Hematopoietic multipotent progenitor cell treated with erythropoietin and hydrocortisone succinate and interleukin-3 and kit ligand, for 8 days (in vitro differentiated cells): ENCODE data around the gene SON.
A peak's percentile ranks its signal among the peaks of the same experiment; 100 is the strongest.
"Not testable (repeated sequence)": the region's sequence is repeated elsewhere in the genome, so short reads cannot be mapped to it uniquely, and the experiment has no call there.

Experiments
- DNase-seq: peaks from one replicate; pipeline ENCODE4 v3.0.0-alpha.2; 2015

SON gene, protein sequence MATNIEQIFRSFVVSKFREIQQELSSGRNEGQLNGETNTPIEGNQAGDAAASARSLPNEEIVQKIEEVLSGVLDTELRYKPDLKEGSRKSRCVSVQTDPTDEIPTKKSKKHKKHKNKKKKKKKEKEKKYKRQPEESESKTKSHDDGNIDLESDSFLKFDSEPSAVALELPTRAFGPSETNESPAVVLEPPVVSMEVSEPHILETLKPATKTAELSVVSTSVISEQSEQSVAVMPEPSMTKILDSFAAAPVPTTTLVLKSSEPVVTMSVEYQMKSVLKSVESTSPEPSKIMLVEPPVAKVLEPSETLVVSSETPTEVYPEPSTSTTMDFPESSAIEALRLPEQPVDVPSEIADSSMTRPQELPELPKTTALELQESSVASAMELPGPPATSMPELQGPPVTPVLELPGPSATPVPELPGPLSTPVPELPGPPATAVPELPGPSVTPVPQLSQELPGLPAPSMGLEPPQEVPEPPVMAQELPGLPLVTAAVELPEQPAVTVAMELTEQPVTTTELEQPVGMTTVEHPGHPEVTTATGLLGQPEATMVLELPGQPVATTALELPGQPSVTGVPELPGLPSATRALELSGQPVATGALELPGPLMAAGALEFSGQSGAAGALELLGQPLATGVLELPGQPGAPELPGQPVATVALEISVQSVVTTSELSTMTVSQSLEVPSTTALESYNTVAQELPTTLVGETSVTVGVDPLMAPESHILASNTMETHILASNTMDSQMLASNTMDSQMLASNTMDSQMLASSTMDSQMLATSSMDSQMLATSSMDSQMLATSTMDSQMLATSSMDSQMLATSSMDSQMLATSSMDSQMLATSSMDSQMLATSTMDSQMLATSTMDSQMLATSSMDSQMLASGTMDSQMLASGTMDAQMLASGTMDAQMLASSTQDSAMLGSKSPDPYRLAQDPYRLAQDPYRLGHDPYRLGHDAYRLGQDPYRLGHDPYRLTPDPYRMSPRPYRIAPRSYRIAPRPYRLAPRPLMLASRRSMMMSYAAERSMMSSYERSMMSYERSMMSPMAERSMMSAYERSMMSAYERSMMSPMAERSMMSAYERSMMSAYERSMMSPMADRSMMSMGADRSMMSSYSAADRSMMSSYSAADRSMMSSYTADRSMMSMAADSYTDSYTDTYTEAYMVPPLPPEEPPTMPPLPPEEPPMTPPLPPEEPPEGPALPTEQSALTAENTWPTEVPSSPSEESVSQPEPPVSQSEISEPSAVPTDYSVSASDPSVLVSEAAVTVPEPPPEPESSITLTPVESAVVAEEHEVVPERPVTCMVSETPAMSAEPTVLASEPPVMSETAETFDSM (N-terminal part only)

DNA sequence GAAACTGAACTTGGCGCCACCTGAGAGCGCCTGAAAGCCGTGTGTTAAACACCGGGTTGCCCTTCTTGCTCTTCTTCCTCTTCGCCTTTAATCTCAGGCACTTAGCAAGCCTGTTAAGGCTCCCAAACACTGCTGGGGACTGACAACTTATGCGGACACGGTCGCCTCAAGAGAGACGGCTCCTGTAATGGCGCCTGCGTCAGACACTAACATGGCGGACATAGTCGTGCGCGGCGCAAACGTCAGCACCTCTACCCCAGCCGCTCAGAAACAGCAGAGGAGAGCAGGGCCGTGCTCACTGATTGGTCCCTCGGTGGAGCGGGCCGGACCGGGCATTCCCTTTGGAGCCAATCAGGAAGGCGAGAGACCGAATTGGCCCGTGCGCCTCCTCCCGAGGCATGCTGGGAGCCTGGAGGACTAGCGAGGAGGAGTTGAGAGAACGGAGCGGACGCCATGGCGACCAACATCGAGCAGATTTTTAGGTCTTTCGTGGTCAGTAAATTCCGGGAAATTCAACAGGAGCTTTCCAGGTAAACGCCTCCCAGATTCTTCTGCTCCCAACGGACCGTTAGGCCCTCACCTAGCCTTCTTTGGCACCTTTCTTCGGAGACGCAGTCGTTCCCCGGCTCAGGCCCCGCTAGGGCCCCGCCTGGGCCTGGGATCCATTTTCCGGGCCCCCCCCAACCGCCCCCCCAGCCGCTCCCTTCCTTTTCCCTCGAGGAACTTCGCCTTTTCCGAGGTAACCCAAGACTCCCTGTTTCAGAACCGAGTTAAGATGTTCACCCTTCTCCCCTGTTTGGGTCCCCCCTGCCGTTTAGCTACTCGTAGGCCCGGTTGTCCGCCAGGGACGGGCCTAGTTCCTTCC lies at the start of gene SON:
TSS of gene SON (plus strand) at position 399 of the 865 bp plus-strand sequence. CDS start at position 454, 55 bp downstream.
- DNase-seq = peak; percentile 99

DNA sequence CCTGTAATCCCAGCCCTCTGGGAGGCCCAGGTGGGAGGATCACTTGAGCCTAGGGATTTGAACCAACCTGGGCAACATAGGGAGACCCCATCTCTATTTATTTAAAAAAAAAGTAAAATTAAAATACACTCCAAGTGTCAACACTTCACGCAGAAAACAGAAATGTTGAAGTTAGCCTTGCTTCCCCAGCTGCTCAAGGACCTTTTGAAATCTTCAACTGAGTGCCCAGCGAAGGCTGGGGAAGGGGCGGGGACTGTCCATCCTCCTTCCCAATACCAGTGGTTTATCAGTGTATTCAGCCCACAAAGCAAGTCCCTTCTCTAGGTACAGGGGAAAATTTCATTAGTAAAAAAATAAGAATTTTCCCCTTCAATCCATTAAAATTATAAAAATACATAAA lies 49.1 kb upstream of the SON start:
- no peak for DNase-seq

DNA sequence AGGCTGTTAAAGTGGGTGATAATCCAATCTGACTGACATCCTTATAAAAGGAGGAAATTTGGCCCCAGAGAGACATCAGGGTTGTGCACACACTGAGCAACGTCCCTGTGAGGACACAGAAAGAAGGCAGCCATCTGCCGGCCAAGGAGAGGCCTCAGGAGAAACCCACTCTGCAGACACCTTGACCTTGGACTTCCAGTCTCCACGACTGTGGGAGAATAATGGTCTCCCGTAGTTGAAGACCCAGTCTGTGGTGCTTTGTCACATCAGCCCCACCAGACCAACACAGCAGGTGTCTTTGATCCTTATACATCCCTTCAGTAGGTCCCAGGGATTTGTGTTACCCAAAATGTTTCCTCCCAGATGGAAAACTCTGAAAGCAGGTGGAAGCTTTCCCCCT lies 47.1 kb upstream of the SON start:
- no peak for DNase-seq

DNA sequence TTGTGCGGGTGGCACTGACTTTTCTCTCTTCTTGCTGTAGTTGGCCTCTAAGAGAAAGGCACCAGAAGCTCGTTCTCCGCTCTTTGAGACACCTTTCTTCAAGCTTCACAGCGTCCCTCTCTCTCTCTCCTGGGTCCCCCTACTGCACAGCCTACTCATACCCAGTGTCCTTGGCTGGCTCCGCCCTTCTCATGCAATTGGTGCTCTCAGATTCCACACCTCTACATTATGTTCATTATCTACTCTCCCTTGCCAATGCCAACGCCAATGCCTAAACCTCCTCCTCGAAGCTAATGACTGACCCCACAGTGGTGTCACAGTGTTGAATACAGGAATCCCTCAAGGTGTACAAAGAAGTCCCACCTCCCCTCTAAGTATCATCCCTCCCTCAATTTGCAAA lies 46.5 kb upstream of the SON start:
- DNase-seq = peak; percentile 31

DNA sequence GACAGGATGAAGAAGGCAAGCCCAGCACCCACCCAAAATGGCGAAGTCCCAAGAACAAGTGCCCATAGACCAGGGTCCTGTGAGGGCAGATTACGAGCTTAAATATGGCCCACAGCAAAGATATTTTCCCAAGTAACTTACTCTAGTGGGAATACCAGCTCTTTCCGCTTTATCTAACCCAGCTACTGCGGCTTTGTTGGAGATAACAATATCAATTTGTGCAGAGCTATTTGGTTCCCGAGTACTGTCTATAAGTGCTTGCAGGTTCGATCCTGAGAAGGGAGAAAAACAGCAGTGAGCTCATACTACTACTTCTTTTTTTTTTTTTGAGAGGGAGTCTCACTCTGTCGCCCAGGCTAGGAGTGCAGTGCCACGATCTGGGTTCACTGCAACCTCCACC lies 37.0 kb upstream of the SON start:
- DNase-seq = peak; percentile 80

DNA sequence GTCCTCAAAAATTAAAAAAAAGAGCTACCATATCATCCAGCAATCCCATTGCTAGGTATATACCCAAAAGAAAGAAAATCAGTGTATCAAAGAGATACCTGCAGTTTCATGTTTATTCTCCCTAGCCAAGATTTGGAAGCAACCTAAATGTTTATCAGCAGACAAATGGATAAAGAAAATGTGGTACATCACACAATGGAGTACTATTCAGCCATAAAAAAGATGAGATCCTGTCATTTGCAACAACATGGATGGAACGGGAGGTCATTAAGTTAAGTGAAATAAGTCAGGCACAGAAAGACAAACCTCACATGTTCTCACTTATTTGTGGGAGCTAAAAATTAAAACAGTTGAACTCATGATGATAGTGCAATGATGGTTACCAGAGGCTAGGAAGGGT lies 35.8 kb upstream of the SON start:
- not testable (repeated sequence) for DNase-seq

DNA sequence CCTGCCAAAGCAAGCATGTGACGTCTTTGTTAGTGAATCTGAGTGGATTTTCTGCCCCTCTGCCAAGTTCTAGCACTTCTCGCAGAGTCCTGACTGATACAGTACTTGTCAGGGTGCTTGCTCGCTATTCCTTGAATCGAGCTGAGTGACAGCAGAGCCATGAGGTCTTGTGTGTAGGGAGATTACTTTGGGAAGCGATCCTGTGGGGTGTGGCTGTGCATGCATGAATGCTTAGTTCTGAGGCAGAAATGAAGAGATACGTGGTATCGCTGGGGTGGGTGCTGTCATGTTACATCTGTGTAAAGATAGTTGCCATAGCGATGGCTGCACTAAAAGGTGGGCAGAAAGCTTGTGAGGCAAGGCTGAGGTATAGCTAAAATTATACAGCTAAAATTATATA lies 32.0 kb upstream of the SON start:
- DNase-seq = peak; percentile 93

DNA sequence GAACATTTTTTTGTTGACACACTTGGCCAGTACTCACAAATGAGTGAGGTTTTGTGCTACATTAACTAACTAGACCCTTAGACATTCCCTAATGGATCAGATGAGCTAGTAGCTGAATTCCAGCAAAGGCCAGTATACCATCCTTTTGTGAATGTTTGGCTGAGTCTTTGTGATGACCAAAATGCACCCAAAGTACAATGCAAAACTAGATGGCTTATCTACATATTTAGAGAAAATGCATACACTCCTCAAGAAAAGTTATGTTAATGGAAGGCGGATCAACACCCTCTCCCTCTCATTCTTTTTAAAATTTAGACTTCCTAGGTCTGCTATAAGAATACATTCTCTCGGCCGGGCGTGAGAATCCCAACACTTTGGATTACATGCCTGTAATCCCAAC lies 31.2 kb upstream of the SON start:
- no peak for DNase-seq

DNA sequence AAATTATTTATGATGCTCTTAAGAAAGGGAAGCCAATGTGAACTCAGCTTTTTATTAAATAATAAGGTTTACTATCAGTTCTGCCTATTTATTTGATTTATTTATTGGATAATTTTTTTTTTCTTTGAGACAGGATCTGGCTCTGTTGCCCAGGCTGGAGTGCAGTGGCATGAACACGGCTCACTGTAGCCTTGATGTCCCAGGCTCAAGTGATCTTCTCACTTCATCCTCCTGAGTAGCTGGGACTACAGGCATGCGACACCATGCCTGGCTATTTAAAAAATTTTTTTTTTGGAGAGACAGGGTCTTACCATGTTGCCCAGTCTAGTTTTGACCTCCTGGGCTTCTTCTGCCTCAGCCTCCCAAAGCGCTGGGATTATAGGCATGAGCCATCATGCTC lies 30.4 kb upstream of the SON start:
- no peak for DNase-seq

DNA sequence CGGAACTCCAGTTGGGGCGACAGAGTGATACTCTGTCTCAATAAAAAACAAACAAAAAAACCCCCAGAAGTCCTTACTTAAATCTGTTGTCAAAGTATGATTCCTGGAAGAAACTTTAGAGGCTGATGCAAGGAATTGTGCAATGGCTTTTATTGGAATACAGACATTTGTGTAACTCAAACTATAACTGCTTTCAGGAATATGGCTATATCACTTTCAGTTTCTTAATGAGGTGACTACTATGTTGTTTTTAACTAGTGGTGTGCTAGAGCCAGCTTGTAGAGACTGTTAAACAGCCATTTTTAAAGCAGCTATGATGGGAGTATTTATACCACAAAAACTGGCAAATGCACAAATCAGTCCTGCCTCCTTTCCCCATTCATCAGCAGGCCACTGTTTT lies 28.6 kb upstream of the SON start:
- DNase-seq = no peak

DNA sequence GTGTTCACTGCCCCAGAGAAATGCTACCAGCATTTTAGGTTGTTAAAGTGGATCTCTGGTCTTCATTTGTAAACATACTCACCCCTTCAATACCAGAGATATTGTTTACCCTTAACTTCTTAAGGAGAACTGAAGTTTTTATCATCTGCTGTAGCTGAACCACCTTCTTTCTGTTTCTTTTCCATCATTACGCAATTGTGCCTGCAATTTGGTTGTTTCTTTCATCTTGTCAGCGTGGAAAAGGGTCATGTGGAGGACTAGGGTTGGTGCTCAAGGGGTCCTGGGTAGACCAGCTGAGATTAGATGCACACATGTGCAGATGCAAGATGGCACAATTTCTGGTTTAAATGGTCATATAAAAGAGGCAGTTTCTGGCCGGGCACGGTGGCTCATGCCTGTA lies 23.9 kb upstream of the SON start:
- no peak for DNase-seq

DNA sequence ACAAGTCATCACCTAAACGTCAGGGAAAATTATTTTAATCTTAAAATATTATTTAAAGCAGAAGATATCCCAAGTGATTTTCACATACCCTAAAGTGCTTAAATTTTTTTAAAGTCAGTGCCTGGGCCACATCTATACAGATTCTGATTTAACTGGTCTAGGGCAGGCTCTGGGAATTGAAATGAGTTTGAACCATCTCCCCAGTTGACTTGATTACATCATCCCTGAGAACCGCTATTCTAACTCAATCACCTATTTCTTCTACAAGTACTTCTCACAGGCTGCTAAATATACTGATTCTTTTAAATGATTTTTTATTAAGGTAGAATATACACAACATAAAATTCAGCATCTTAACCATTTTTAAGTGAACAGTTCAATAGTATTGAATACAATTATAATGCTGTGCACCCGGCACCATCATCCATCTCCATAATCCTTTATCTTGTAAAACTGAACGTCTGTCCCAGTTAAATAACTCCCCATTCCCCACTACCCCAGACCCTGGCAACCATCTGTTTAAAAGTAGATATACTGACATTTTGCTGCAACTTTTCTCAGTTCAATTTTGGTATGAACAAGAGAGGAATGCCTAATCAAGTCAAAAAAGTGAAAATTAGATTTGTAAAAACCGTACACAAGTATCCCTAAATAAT lies 20.4 kb upstream of the SON start:
- DNase-seq = no peak

DNA sequence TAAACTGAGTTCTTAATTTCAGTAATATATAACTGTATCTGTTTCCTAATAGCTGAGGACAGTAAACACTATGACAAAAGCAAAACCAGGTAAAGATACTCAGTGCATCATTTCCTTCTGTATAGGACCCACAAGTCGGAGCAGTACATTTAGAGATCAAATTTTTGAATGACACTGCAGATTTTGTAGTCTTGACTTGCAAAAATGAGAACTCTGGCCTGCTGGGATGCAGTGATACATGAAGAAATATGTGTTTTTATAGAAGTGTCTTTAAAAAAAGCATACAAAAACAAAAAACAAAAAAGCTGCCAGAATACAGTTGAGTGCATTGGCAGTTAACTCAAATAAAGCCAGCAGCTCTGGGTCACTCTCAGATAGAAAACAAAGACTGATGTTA lies 19.9 kb upstream of the SON start:
- DNase-seq = no peak

DNA sequence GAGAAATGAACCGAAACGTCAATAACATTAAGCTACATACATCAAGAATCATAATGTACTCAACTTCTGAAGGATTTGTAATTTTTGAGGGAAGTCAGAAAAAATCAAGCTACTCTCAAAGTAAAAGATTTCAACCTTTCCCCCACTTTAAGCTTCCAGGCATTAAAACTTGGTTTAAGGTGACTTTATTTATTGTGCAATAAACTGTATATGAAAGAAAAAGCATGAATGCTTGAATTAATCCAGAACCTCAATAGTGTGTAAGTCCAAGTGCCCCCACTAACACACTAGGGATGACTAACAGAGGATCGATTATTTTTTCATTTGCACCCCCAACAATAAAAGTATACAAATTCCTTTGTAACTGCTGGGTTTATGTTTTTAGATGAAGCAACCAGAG lies 11.8 kb upstream of the SON start:
- DNase-seq = no peak

DNA sequence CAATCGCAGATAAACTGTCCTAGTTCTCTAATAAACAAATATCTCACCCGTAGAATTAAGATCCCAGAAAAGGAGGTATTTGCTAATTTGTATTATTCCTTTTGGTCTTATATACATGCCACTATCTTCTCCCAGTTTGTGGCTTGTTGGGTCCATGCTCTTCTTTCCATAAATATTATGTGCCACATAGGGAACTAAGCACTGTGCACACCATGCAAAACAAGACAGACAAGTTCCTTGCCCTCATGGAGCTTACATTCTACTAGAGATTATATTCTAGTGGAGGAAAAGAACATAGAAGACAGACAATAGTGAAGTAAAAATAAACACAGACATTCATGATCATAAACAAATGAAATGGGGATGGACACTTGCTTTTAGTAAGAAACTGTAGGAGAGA lies 5.6 kb upstream of the SON start:
- no peak for DNase-seq

DNA sequence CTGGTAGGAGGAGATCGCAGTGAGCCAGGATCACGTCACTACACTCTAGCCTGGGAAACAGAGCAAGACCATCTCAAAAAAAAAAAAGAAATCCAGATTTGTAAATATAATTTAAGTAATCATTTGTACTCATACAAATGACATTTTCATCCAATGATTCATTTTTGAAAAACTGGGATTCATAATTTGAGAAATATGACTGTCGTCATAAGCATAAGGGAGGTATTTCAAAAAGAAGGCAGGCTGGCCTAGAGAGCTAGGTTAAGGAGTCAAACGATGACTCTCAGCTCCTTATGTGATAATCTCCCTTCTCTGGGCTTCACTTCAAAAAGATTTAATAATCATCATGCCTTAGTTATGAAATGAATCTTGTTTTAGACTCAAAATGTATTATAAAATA lies 3.2 kb upstream of the SON start:
- no peak for DNase-seq

DNA sequence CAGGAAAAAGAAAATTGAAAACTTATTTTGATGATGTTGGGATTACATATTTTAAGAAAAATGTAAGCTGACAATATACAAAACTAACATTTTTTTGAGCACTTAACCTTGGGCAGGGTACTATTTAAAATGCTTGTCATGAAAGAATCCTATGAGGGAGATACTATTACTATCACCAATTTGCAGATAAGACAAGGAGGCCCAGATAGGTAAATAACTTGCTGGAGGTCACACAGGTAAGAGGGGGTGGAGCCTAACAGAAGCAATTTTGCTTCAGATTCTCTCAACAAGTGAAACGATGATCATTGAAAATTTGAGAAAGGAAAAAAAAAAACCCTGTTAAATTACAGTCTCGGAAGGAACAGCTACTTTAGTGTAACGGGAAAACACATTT lies 2.1 kb upstream of the SON start:
- no peak for DNase-seq

DNA sequence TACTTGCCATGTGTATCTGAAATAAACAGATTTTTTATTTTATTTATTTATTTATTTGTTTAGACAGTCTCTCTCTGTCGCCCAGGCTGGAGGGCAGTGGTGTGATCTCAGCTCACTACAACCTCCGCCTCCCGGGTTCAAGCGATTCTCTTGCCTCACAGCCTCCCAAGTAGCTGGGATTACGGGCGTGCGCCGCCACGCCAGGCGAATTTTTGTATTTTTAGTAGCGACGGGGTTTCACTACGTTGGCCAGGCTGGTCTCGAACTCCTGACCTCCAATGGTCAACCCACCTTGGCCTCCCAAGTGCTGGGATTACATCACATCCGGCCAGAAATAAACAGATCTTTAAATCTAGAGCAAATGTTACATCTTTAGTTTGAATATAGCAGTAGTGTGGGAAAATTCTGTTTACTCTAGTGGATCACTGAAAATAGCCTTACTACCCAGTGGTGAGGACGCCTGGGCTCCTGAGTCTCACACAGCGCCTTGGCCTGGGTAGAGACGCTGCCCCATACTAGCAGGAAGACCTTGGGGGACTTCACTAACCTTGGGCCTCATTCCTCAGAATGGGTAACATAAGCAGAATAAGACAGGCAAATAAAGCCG lies 1.6 kb upstream of the SON start:
- DNase-seq = peak; percentile 51

DNA sequence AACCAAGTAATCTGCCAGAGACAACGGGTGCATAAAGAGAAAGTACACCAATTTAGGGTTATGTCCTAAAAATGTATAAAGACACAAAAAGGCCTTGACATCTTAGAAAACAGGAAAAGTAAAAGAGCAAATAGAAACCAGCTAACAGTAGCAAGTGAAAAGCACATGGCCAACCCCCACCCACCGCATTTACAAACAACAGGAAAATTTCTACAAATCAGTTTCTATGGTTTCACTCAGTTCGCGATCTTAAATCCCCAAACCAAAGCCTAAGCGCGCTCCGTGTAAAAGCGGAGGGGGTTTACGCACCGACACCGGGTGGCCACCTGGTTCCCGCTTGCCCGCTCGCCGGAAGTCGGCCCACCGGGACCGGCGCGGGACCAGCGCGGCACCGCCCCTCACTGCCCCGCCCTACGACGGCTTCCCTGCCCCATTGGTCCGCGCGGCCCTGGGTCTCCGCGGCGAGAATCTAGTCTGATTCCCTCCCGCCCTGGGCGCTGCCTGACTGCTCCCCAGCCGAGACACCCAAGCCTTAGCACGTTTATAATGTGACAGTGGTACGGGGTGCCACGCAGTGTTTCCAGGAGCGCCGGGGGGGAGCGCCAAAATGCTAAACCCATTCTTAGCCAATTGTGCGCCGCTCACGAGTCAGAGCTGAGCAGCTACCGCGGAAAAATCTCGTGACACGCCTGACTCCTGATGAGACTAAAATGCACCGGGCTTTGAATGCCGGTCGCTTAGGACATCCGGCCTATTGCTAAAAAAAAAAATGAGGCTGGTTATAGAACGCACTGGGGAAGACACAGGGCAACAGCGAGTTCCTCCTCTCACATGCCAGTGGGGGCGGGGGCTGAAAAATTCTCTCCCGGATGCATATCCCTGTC lies 840 bp upstream of the SON start, which contains the start of gene GART:
TSS of gene GART (minus strand) at position 362 of the 884 bp plus-strand sequence. CDS start 2,802 bp downstream, outside the sequence.
- peak; percentile 89 for DNase-seq
